Measurements from ENCODE around the gene FNDC11.
"Not testable (repeated sequence)": the region's sequence is repeated elsewhere in the genome, so short reads cannot be mapped to it uniquely, and the experiment has no call there.

Gene FNDC11, protein sequence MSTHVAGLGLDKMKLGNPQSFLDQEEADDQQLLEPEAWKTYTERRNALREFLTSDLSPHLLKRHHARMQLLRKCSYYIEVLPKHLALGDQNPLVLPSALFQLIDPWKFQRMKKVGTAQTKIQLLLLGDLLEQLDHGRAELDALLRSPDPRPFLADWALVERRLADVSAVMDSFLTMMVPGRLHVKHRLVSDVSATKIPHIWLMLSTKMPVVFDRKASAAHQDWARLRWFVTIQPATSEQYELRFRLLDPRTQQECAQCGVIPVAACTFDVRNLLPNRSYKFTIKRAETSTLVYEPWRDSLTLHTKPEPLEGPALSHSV

DNA sequence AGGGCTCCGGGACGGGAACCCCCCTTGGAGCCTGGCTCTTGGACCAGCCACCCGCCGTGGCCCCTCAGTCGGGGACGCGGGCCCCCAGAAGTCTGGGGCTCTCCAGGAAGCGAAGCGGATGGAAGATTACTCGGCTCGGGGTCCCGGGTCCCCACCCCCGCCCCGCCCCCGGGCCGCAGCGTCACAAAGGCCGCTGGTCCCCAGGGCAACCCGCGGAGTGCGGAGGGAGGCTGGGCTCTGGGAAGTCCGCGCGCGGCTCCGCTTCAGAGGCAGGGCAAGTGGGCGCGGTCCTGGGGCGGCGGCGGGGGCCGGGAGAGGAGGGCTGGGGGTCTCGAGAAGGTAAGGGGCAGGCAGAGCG lies at the start of gene FNDC11:
FNDC11 (plus strand) TSS at position 227 of the 358 bp plus-strand sequence. CDS start 1,505 bp downstream, outside the sequence.
- DNase-seq = peak in 4 of 6 experiments; percentile 36 to 65 (median 52)

DNA sequence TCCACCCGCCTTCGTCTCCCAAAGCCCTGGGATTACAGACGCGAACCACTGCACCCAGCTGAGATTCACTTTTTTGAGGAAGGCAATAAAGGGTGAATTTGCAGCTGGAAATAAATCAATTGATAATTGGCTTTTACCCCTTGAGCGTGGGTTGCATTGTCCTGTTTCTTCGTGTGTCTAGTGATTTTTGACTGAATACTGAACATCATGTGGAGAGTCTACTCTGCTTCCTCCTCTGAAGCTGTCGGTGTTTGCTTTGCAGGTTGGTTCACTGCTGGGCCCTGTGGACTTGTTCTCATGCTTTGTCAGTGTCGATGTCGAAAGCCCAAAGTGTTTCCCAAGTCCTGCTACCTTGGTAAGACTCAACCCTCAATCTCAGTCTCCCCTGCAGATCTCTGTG lies 49.3 kb upstream of the FNDC11 start:
- no peak for DNase-seq

DNA sequence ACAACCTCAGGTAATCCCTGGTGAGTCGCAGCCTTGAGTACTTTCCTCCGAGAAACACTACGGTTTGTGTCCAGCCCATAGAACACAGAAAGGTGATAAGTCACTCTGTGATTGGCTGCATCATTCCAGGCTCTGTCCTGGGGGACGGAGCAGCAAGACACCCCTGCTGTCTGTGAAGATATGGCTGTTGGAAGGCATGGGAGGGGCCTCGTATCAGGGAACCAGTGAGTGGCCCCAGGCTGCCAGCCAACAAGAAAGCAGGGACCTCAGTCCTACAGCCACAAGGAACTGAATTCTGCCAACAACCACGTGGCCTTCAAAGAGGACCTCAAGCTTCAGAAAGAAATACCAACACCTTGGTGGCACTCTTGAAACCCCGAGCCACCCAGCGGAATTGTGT lies 48.7 kb upstream of the FNDC11 start:
- DNase-seq = no peak

DNA sequence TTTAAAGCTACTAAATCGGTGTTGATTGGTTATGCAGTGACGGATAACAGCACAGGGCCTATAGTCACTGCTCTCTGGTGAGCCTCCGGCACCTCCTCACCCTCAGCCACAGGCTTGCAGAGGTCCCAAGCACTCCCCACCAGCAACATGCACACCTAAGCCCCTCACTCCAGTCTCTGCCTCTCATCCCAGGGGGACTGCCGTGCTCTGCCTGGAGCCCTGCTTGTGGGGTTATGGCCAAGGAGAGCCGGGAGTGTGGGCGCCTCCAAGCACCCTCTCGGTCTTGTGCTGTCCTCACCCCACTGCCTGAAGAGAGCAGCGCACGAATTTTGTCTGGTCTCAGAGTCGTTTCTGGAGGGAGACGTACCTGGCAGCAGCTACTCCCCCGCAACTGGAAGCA lies 48.2 kb upstream of the FNDC11 start:
- DNase-seq = no peak

DNA sequence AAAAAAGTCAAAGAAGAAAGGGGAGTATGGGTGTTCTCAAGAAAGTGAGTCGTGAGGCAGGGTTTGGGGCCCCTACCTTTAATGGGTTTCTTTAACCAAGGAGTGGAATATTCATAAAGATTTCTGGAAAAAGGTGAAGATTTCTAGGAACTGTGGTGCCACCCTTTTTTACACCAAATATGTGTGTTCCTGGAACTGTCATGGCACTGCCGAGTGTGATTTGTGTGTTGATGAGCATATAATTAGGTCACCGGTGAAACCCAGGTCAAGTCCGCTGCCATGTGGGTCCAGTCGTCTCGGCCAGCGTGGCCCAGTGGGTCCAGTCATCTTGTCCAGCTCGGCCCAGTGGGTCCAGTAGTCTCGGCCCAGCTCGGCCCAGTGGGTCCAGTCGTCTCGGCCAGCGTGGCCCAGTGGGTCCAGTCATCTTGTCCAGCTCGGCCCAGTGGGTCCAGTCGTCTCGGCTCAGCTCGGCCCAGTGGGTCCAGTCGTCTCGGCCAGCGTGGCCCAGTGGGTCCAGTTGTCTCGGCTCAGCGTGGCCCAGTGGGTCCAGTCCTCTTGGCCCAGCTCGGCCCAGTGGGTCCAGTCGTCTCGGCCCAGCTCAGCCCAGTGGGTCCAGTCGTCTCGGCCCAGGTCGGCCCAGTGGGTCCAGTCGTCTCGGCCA lies 46.7 kb upstream of the FNDC11 start:
- DNase-seq = no peak

DNA sequence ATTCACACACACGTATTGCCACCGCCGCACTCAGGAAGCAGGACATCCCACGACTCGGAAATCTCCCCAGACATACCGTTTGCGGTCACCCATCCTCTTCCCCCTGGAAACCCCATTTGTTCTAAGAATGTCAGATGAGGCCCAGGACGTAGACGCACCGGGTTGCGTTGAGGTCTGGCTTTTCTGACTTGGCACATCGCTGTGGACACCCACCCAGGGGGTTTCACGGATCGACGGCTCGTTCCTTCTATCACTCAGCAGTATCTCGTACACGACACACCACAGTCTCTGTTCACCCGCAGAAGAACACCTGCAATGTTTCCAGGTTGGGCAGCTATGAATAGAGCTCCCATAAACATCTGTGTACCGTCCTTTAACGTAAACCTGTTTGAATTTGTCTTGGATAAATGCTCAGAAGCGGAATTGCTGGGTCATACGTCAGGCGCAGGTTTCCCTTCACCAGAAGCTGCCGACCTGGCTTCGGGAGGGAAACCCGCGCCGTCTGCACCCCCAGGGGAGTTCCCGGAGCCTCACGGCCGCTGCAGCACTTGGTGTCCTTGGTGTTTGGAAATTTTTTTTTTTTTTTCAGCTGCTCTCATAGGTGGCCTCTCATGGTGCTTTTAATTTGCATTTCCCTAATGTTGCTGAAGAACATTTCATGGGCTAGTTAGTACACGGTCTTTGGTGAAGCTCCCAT lies 45.7 kb upstream of the FNDC11 start:
- DNase-seq = no peak

DNA sequence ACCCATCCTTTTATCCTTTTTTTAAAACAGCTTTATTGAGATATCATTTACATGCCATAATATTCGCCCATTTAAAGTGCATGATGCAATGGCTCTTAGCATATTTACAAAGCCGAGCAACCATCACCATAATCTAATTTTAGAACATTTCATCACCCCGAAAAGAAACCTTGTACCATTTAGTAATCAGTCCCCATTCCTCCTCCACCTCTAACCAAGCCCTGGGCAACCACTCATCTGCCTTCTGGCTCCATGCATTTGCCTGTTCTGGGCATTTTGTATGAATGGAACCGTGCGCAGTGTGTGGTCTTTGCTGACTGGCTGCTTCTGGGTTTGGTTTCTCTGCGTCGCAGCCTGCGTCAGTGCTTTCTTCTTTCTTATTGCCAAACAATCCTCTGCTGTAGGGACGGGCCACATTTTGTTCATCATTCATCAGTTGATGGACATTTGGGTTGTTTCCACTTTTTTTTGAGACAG lies 44.8 kb upstream of the FNDC11 start:
- no peak for DNase-seq

DNA sequence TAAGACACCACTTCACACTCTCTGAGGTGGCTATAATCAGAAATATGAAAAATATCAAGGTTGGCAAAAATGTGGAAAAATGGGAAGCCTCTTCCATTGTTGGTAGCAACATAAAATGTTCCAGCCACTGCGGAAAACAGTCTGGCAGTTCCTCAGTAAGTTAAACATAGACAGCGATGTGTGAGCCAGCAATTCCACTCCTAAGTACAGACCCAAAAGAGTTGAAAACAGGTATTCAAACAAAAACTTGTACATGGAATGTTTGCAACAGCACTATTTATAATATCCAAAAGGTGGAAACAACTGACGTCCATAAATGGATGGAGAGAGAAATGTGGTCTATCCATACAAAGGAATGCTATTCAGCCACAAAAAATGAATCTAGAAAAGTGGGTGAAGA lies 40.8 kb upstream of the FNDC11 start:
- DNase-seq = no peak

DNA sequence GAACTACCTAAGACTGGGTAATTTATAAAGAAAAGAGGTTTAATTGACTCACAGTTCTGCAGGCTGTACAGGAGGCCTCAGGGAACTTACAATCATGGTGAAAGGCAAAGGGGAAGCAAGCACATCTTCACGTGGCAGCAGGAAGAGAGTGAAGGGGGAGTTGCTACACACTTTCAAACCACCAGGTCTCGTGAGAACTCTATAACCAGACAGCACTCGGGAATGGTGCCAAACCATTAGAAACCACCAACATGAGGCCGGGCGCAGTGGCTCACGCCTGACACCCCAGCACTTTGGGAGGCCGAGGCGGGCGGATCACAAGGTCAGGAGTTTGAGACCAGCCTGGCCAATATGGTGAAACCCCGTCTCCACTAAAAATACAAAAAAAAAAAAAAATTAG lies 39.4 kb upstream of the FNDC11 start:
- not testable (repeated sequence) for DNase-seq

DNA sequence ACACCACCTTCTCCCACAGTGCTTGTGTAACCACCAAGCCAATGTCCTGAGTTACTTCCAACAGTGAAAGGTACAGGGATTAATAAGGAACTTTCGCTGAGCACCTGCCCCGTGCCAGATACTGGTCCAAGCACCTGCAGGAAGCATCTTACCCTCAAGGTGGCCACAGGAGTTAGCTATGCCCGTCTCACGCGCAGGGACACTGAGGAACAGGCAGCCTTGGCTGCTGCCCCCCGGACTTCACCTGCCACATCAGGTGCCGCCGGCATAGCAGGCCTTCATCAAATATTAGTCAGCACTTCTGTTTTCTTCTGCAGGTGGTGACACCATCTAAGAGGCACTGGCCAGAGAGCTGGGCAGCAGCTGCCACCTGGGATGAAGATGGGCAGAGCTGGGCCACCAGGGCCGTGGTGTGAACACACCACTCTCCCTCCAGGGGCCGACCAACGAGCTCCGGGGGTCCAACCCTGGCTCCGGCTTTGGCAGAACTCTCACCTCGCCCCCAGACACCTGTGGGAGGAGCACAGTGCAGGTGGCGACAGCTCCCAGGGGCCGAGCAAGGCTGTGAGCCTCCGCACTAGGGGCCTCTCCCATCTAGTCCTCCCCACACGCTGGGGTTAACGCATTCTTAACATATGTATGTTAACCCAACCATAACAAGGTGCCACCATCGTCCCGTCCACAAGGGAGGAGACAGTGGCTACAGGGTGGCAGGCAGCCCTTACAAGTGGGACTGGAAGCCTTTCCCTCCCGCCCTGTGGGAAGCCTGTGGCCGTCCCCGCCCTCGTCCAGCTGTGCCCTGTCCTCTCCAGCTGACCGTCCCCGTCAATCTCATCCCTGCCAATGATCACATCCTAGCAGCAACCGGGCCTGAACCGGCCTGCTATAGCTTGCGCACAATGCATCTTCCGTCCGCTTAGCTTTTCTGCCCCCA lies 36.3 kb upstream of the FNDC11 start:
- no peak for DNase-seq

DNA sequence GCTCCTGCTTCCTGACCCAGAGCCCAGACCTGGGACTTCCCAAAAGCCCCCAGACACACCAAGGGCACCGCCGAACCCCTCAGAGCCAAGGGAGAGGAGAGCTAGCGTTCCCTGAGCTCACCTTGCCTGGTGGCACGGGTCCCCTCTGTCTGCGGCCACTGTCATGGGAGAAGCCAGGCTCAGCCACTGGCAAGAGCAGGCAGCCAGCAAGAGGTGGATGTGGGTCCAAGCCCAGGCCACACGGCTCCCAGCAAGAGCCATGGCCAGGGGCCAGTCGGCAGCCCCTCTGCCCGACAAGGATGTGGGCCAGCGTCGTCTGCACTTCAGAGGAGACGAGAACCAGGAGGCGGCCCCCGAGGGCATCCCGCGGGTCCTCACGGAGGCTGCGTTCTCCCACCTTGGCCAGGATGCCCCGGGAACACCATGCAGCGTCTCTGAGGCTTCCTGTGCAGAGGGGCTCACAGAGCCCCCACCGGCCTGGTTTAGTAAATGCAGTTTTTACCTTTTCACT lies 35.6 kb upstream of the FNDC11 start:
- DNase-seq = no peak

DNA sequence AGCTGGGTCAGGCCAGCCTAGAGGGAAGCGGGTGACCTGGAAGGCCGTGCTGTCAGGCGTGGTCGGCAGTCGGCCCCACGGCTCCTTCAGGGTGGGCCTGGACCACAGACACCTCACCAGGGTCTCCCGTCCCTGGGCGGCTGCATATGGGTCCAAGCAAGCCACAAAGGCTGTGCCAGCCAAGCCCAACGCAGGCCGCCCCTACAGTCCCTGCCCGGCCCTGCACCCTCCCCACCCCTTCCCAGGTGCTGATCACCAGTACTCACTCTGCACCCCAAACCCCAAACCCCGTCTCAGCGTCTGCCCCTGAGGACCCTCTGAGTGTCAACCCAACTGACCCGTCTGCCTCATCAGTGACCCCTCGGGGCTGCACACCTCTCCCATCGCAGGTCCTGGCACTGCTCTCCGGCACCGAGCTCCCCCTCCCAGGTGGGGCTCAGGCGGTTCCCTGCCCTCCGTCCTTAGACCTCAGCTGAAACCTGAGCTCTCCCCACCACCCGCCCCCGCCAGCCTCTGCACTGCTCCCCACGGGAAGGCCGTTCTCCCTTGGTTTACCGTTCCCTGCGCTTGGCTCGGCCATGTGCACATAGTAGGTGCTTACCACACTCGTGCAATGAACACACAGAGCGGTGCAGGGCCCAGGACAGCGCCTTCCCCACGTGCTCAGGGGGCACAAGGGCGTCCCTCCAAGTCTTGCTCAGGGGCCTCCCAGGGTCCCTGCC lies 34.9 kb upstream of the FNDC11 start:
- DNase-seq = no peak

DNA sequence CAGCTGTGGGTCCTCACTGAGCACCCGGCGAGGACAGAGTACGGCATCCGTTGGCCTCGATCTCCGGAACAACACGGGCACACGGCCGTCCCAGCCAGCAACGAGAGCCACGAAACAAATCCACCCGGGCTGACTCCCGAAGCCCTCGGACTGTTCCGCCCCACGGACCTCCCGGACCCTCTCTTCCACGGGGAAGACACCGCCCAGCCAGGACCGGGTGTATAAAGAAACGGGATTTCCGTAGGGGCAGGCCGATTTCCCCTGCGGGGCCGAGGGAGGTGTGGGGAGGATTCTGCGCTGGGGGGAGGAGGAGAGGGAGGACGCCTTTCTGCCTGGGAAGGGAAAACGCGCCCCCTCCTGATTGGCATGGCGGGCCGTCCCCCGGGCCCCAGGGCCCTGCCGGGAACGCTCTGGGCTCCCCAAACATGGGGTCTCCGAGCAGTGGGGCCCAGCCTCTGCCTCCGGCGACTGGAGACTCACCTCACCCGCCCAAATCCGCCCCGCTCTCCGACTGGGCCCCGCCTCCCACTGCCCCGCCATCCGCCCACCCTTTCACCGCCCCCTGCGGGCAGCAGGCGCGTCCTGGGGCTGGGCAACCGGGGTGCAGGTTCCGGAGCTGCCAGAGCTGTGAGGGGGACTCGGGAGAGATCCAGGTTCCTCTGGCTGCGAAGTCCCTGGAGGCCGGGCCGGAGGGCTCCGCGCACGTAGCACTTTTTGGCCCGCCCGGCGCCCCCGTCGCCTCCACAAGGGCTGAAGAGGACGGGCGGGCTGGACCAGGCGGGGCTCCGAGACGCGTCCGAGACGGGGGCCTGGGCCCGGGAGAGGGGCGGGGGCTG lies 34.1 kb upstream of the FNDC11 start:
- peak in 5 of 6 experiments; percentile 38 to 85 (median 71) for DNase-seq

DNA sequence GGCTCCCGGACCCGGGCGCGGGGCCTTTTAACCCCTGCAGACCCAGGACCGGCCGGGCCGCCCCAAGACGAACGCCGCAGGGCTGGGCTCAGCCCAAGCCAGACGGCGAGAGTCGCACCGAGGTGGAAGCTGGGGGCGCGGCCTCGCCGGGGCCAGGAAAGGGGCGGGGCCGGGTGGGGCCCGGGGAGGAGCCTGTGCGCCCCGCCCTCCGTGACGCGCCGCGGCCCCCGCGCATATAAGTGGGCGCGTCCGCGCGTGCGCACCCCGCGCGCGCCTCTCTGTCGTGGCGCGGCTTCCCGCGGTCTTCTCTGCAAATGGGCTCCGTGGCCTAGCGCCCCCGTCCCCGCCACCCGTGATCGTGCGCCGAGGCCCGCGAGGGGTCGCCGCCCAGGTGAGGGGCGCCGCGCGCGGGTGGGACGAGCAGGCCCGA lies 33.4 kb upstream of the FNDC11 start, which contains the start of gene PPDPF:
PPDPF (plus strand) TSS at position 262 of the 430 bp plus-strand sequence. CDS start 544 bp downstream, outside the sequence.
- peak; percentile 71 to 91 (median 80) for DNase-seq

DNA sequence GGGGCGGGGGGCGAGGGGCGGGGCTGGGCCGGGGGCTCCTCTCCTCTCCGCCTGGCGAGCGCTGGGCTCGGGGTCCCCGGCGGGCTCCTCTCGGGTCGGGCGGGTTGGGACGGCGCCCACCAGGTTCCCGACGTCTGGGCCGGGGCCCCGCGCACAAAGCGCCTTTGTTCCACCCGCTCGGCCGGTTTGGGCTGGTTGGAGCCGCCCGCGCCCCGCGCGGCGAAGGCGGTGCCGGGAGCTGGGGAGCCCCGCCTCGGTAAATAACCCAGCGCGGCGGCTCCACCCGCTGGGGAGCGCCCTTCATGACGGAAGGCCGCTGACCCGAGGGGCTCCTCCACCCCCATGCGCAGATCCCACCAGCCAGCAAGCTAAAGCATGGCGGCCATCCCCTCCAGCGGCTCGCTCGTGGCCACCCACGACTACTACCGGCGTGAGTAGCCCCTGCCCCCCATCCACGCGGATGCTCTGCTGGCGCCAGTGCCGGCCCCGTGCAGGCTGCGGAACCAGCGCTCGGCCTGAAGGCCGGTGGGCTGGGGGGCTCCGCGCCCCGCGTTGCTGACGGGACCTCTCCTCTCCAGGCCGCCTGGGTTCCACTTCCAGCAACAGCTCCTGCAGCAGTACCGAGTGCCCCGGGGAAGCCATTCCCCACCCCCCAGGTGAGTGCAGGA lies 32.9 kb upstream of the FNDC11 start:
- peak; percentile 45 to 87 (median 74) for DNase-seq

DNA sequence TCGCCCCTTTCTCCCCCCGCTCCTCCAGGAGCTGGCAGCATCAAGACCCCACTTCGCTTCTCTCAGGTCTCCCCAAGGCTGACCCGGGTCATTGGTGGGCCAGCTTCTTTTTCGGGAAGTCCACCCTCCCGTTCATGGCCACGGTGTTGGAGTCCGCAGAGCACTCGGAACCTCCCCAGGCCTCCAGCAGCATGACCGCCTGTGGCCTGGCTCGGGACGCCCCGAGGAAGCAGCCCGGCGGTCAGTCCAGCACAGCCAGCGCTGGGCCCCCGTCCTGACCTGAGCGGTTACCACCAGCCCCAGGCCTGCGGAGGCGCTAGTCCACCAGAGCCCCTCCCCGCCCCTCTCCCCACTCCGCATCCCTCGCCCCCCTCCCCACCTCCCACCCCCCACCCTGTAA lies 32.4 kb upstream of the FNDC11 start:
- no peak for DNase-seq

DNA sequence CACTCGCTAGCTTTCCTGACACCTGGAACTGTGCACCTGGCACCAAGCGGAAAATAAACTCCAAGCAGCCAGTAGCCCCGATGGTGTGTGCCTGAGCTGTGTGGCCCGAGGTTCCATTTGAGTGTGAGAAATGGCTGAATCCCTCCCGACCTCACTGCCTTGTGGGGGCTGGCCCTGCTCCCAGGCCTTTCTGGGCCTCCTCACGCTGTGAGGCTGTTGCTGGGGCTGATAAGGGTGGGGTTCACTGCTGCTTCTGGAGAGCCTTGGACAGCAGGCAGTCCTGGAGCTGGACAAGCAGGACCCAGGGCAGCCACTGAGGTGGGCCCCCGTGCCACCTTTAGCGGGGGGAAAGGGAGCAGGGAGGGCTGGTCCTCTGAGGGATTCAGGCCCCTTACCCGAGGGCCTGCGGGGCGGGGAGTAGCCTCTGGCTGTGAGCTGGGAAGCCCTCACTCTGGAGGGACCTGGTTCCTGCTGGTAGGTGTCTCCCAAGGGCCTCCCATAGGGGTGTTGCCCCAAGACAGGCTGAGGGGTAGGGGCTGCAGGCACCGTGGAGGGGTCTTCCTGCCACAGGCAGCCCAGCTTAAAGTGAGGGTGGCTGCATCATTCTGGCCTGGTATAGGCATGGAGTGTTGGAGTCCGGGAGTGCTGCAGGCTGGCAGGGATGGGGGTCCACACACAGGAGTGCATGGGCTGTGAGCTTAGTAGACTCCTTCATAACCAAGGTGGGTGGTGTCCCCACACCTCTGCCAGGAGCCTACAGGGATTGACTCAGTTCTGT lies 31.7 kb upstream of the FNDC11 start:
- no peak for DNase-seq

DNA sequence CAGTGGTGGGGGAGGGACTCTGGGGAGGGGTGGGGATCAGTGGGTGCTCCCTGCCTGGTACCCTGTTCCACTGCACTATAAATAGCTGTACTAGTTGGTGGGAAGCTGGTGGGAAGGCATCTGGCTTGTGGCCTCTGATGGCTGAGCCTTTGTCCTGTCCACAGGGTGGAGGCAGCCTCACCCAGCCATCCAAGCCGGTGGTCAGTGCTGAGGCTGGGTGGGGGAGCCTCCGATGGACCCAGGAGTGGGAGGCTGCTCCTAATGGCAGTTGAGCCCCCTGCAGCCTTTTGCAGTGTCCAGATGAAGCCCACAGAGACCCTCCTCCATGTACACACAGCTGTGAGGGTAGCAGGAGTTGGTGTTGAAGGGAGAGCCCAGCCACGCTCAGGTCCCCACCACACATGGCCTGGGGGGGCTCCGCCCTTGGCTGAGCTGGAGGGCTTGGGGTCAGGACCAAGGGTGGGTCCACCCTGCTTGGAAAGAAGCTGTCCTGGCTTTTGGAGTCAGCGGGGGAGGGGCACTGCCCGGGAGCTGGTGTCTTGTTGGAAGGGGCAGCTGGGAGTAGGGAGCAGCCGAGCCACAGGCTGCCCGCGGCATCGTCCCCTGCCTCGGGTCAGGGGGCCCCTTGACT lies 30.9 kb upstream of the FNDC11 start:
- no peak for DNase-seq

DNA sequence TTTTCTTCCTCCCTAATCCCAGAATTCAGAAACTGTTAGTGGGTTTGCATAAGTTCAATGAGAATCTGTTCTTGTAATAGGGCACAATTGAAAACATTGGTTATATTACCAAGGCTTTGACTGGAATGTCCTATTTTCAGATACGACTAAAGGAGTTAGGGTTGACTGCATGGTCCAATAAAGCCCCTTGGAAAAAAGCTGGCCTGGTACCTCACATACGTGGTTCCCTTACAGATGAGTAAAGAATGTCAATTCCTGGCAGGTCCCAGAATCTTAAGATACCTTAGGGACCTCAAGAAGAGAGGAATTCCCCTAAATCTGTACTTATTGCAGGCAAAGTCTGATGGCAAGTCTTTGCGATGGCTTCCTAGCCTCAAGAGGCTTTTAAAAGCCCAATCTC lies 28.8 kb upstream of the FNDC11 start:
- DNase-seq = peak in 1 of 6 experiments; percentile 48

Measured in stimulated activated naive CD4-positive, alpha-beta T cell (primary cell).